GM19023 (cell line): ENCODE measurements around the gene TMEM218.
"Not testable (repeated sequence)": the region's sequence is repeated elsewhere in the genome, so short reads cannot be mapped to it uniquely, and the experiment has no call there.

ENCODE experiments used
- ATAC-seq: cut with Tn5 transposase; IDR thresholded peaks from one replicate; pipeline ENCODE4 v1.9.1; 2021; ENCODE audit warnings: mild to moderate bottlenecking, moderate library complexity; ENCODE audit not compliant: unreplicated experiment

TMEM218 gene

GRCh38 chr11:125061281-125061680, 50.1 kb downstream of the TMEM218 start:
- ATAC-seq: no peak

- no peak for ATAC-seq
Observed at GRCh38 chr11:125057693-125058016, 53.8 kb downstream of the TMEM218 start.

- ATAC-seq: no peak
Observed at GRCh38 chr11:125056931-125057692, 54.3 kb downstream of the TMEM218 start.

- ATAC-seq: not testable (repeated sequence)
Observed at GRCh38 chr11:125056111-125056510, 55.3 kb downstream of the TMEM218 start.

GRCh38 chr11:125055107-125055715, 56.2 kb downstream of the TMEM218 start:
- no peak for ATAC-seq

- ATAC-seq: no peak
Observed at GRCh38 chr11:125053167-125053566, 58.3 kb downstream of the TMEM218 start.

GRCh38 chr11:125052047-125052446, 59.4 kb downstream of the TMEM218 start:
- no peak for ATAC-seq

GRCh38 chr11:125049164-125049792, 62.1 kb downstream of the TMEM218 start:
- ATAC-seq: no peak
